ENCODE data around the gene BTLA.
"Not testable (repeated sequence)": the region's sequence is repeated elsewhere in the genome, so short reads cannot be mapped to it uniquely, and the experiment has no call there.

Gene BTLA

DNA sequence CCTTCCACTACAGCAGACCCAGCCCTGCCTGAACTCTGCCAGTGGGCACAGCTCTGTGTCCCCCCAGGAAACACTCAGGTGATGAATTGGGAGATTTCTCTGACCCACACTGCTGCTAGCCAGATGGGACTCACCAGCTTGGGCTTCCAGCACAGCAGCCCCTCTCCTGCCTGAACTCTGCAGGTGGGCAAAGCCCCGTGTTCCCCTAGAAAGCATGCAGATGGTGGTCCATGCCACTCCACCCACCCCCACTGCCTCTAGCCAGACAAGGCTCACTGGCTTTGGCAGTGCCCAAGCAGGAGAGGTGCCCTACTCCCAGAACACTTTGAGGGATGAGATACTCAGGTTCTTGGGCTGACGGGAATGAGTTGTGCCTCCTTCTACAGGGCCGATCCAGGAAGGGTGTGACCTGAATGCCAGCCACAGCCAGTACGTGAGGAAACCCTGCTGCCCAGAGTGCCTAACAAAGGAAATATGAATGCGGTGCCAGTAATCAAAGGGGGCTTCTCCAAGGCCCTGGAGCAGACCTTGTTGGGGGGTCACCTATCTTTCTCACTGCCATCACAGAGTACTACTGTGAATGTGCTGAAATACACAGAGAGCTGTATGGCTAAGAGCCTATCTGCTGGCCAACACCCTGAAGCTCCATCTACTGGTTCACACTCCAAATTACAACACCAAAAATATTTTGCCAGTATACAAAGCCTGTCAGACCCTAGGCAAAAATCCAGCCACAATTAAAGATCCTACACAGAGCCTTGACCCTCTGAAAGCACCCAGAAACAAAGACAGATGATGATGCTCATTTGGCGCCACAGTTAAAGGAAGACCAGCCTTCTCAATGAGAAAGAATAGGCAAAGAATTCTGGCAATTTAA, 61.9 kb downstream of the BTLA start:
- DNase-seq, result no peak

DNA sequence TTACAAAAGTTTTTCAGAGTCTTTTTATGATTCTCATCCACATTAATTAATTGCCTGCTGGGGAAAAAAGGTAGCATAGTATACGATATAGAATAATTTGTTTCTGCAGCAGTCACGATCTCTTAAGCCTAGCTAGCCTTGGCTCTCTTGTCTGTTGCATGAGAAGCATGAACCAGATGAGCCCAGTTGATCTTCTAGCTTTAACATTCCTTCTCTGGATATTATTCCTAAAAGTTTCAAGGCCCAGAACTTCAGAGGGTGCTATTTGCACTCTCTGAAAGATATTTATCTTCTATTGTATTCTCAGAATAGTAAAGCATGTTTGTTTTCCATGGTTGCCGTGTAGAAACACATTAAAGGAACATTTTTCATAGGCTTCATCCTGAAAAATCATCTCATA, 69.3 kb downstream of the BTLA start:
- DNase-seq, result no peak

DNA sequence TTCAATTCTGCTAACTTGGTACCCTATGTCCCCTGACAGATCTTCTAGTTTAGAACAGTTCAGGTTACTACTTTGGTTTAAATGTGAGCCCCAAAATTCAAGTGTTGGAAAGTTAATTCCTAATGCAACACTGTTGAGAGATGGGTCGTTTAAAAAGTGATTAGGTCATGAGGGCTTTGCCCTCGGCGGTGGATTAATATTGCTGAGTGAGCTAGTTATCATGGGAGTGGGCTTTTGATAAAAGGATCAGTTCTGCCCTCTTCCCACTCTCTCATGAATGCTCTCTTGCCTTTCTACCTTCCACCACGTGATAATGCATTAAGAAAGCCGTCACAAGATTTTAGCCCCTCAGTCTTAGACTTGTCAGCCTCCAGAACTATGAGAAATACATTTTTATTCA, 72.1 kb downstream of the BTLA start:
- no peak for DNase-seq

DNA sequence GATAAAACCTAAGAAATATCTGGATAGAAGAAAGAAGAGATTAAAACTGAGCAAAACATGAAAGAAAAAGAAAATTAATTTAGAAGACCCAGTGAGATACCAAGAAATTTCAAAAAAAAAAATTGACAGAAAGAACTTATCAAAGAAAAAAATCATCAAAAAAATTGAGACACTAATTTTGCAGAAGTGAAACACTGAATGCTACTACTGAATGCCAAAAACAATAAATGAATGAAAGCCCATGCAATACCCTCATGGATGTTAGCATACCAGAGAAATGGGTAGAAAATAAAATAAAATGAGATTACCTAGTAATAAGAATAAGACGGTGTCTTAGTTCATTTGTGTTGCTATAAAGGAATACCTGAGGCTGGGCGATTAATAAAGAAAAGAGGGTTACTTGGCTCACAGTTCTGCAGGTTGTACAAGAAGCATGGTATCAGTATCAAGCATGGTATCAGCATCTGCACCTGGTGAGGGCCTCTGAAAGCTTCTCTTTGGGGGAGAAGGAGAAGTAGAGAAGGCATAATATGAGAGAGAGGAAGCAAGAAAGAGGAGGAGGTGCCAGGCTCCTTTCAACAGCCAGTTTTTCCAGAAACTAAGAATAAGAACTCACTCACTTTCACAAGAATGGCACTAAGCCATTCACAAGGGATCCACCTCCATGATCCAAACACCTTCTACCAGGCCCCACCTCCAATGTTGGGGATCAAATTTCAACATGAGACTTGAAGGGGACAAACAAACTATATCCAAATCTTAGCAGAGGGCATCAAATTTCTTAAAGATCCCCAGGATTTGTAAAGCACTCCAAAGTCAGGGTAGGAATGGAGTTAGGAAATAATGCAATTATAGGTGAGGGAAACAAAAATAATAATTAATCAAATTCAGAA, 73.2 kb downstream of the BTLA start:
- no peak for DNase-seq

DNA sequence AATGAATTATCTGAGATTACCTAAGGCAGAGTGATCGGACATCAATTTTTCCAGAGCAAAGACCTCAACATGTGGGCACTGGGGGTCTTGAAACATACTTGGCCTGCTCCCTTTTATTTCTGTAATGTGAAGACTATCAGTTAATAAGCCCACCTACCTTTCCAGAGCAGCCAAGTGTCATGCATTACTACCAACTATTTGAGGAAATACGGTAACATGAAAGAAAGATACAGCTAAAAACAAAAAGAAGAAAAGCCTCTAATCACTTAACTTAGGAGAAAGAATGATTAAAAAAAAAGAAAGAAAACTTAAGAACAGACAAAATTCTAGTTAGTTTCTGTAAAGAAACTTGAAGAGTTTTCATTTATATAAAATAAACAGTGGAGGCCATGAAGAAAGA, 73.9 kb downstream of the BTLA start:
- no peak for DNase-seq

DNA sequence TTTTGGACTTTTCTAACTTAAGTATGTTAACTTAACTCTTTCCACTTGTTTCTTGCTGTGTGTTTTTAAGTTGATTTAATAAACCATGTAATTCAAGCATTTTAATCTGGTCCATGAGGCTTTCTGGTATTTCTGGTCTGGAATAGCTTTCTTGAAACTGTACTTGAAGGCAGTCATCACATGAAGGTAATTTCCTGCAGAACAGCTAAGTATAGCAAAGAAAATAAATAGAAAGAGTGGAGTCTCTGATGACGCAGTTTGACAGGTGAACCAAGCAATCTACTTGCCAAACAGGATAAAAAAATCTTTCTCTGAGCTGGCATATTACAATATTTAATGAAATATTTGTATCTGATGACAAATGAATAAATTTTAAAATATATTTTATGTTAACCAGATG, 74.9 kb downstream of the BTLA start:
- no peak for DNase-seq

DNA sequence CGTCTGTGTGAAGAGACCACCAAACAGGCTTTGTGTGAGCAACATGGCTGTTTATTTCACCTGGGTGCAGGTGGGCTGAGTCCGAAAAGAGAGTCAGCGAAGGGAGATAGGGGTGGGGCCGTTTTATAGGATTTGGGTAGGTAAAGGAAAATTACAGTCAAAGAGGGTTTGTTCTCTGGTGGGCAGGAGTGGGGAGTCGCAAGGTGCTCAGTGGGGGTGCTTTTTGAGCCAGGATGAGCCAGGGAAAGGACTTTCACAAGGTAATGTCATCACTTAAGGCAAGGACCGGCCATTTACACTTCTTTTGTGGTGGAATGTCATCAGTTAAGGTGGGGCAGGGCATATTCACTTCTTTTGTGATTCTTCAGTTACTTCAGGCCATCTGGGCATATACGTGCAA, 76.4 kb downstream of the BTLA start:
- not testable (repeated sequence) for DNase-seq

DNA sequence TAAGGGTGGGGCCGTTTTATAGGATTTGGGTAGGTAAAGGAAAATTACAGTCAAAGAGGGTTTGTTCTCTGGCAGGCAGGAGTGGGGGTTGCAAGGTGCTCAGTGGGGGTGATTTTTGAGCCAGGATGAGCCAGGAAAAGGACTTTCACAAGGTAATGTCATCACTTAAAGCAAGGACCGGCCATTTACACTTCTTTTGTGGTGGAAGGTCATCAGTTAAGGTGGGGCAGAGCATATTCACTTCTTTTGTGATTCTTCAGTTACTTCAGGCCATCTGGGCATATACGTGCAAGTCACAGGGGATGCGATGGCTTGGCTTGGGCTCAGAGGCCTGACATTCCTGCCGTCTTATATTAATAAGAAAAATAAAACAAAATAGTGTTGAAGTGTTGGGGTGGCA, 80.7 kb downstream of the BTLA start:
- DNase-seq, result not testable (repeated sequence)

DNA sequence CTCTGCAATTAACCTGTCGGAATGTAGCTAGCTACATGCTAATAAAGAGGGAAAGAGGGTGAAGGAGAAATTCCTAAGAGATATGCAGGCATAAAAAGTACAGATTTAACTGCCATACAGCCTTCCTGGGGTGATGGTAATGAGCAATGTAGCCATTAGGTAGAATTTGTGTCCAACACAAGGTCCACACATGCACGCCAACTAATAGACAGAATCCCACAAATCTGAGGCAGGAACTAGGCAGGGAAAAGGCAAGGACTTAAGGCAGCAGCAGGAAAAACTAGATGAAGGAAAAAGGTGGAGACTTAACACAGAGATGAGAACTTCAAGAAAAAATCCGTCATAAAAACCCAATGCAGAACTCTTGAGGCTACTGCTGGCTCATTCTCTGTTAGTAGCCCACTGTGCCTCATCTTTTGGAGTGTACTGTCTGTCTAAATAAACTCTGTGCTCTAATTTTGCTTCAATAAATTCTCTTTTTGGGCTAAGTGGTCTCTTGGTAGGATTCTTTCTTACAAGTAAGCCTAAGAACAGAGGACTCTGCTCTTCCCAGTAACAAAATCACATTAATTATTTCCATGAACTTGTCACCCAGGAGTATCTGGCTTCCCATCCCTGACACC, 81.5 kb downstream of the BTLA start:
- no peak for DNase-seq

DNA sequence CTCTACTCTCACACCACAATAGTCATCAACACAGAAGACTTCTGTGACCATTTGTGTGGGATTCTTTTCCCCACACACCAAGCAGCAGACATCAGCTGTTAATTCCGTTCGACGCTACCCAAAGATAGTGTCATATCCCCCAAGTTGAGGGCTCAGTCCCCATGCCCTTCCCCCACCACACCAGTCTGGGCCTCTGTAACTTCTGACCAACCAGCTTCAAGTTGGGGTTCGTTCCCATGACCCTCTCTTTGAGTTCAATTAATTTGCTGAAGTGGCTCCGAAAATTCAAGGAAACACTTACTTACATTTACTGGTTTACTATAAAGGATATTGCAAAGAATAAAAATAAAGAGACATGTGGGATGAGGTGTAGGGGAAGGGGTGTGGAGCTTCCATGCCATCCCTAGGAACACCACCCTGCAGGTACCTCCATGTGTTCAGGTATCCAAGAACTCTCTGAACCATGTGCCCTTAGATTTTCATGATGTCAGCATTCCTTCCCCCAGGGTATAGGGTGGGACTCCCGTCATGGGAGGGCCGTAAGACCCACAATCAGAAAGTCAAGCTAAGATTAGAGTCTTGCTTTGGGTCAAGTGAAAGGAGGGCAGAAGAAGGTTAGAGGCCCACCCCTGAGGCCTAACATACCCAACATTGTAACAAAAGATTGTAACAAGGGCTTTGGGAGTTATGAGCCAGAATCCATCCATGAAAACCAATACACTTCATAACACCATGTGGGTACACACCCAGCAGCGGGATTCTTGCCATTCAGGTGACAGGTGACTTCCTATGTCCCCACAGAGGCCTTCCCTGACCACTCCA, 82.7 kb downstream of the BTLA start:
- DNase-seq, result no peak

DNA sequence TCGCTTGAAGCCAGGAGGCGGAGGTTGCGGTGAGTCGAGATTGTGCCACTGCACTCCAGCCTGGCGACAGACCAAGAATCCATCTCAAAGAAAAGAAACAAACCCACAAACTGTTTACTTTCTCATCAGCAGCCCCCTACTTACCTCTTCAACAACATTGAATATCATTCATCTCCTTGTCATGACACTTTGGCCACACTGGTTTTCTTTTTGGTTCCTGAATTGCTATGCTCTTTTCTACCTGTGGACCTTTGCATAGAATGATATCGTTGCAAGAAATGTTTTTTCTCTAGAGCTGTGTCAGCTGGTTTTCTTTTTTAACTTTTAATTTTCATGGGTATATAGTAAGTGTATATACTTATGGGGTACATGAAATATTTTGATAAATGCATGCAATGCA, 83.9 kb downstream of the BTLA start:
- DNase-seq, result no peak

Measured in CD4-positive, alpha-beta T cell treated with Interleukin-17A for 4 hours (primary cell).